Loucy (cell line): ENCODE data around the gene SIGLEC11.

Source experiments
- H2AFZ ChIP-seq: fragments of 200-600 bp; sonication (generic); 2 replicates; pipeline ENCODE4 v1.6.0; 2016; ENCODE audit warnings: antibody characterized with exemption, mild to moderate bottlenecking, low read length, moderate library complexity
- H3F3A ChIP-seq: fragments of 200-600 bp; 2 replicates; pipeline ENCODE4 v1.6.0; 2016; ENCODE audit warnings: antibody characterized with exemption, low read depth, mild to moderate bottlenecking
- H3K27me3 ChIP-seq: fragments of 200-600 bp; sonication (generic); 2 replicates; pipeline ENCODE4 v1.6.1; 2014; ENCODE audit warnings: low read length, mild to moderate bottlenecking; ENCODE audit not compliant: insufficient read depth, poor library complexity, severe bottlenecking
- H3K36me3 ChIP-seq: fragments of 200-600 bp; sonication (generic); 2 replicates; pipeline ENCODE4 v1.6.1; 2016; ENCODE audit warnings: low read length; ENCODE audit not compliant: insufficient read depth
- H3K4me1 ChIP-seq: fragments of 200-600 bp; sonication (generic); 2 replicates; pipeline ENCODE4 v1.5.1; 2014; ENCODE audit warnings: low read length, mild to moderate bottlenecking; ENCODE audit not compliant: insufficient read depth, poor library complexity, severe bottlenecking
- H3K4me2 ChIP-seq: fragments of 200-600 bp; sonication (generic); 2 replicates; pipeline ENCODE4 v1.6.0; 2014; ENCODE audit warnings: antibody characterized with exemption, low read length, low read depth, mild to moderate bottlenecking; ENCODE audit not compliant: poor library complexity, severe bottlenecking
- H3K4me3 ChIP-seq: fragments of 200-600 bp; sonication (generic); 2 replicates; pipeline ENCODE4 v1.5.1; 2014; ENCODE audit warnings: low read length, mild to moderate bottlenecking, mixed read lengths; ENCODE audit not compliant: poor library complexity, severe bottlenecking
- H3K79me2 ChIP-seq: fragments of 200-600 bp; sonication (generic); 2 replicates; pipeline ENCODE4 v1.6.1; 2014; ENCODE audit warnings: low read length; ENCODE audit not compliant: insufficient read depth
- H3K9ac ChIP-seq: fragments of 200-600 bp; sonication (generic); 2 replicates; pipeline ENCODE4 v1.6.0; 2014; ENCODE audit warnings: mild to moderate bottlenecking, low read depth, low read length, moderate library complexity; ENCODE audit not compliant: poor library complexity, severe bottlenecking
- H3K9me2 ChIP-seq: fragments of 200-600 bp; sonication (generic); replicated peaks from 2 replicates; pipeline ENCODE4 v1.6.1; 2016; ENCODE audit warnings: low read depth, low read length, mixed read lengths
- H3K9me3 ChIP-seq: fragments of 200-600 bp; sonication (generic); 2 replicates; pipeline ENCODE4 v1.6.1; 2014; ENCODE audit warnings: mild to moderate bottlenecking, antibody characterized with exemption, low read length, low read depth; ENCODE audit not compliant: insufficient read depth
- H4K20me1 ChIP-seq: fragments of 200-600 bp; sonication (generic); 2 replicates; pipeline ENCODE4 v1.6.0; 2014; ENCODE audit warnings: antibody characterized with exemption, low read length, mild to moderate bottlenecking; ENCODE audit not compliant: insufficient read depth, poor library complexity, severe bottlenecking
- EZH2phosphoT487 ChIP-seq: fragments of 200-600 bp; IDR thresholded peaks from 2 replicates; pipeline ENCODE4 v1.6.1; 2018; ENCODE audit warnings: antibody characterized with exemption, mild to moderate bottlenecking, moderate library complexity, borderline replicate concordance
- TF ChIP-seq, protein P1 (sequence below): fragments of 200-600 bp; sonication (generic); conservative IDR thresholded peaks from 2 replicates; pipeline ENCODE4 v1.5.1; 2014; ENCODE audit warnings: mild to moderate bottlenecking, antibody characterized with exemption, low read length

The SIGLEC11 gene

DNA sequence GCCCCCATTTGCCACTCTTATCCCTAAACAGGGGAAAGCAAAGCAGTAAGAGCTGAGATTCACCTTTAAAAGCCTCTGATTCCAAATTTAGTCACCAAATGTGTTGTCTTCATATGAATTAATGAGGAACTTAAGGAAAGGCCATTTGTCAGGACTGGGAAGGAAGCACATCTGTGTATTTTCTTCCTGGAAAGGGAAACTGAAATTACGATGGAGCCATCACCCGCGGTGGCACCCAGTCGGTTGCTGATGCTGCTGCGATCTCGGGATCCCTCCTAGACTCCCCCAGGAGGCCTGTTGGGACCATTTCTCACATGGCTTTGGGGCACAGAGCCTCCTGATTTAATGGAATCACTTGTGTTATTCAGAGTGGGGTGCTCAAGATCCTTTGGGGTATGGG is 56.8 kb downstream of the SIGLEC11 start:
- H3K27me3 ChIP-seq = no peaks in the 10 kb centered on the region
- no peak for TF ChIP-seq EZH2phosphoT487
- TF ChIP-seq, protein P1, sequence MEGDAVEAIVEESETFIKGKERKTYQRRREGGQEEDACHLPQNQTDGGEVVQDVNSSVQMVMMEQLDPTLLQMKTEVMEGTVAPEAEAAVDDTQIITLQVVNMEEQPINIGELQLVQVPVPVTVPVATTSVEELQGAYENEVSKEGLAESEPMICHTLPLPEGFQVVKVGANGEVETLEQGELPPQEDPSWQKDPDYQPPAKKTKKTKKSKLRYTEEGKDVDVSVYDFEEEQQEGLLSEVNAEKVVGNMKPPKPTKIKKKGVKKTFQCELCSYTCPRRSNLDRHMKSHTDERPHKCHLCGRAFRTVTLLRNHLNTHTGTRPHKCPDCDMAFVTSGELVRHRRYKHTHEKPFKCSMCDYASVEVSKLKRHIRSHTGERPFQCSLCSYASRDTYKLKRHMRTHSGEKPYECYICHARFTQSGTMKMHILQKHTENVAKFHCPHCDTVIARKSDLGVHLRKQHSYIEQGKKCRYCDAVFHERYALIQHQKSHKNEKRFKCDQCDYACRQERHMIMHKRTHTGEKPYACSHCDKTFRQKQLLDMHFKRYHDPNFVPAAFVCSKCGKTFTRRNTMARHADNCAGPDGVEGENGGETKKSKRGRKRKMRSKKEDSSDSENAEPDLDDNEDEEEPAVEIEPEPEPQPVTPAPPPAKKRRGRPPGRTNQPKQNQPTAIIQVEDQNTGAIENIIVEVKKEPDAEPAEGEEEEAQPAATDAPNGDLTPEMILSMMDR = no peak
- H3K4me2 ChIP-seq = no peak overlapping the region
- peaks cover 30% of the 10 kb centered on the region; the same call in 1 of the 2 replicates for H3K36me3 ChIP-seq
- H3K79me2 ChIP-seq = peaks cover 21% of the 10 kb centered on the region; the same call in 1 of the 2 replicates
- H3K9me2 ChIP-seq = no peaks in the 10 kb centered on the region
- no peak overlapping the region for H3K4me3 ChIP-seq
- H4K20me1 ChIP-seq = peaks cover 26% of the 10 kb centered on the region
- no peak overlapping the region for H3K9ac ChIP-seq
- H3F3A ChIP-seq = no peaks in the 10 kb centered on the region
- H3K4me1 ChIP-seq = peaks cover 5% of the 10 kb centered on the region
- H3K9me3 ChIP-seq = no peaks in the 10 kb centered on the region
- H2AFZ ChIP-seq = no peak overlapping the region
